SU-DHL-6 (cell line): Measurements from ENCODE around the gene PHLDB2.

ENCODE experiments used
- CTCF ChIP-seq: fragments of 200-600 bp; sonication (generic); IDR thresholded peaks from one replicate; pipeline ENCODE4 v1.5.1; 2017; ENCODE audit warnings: antibody characterized with exemption, mild to moderate bottlenecking, low read length, moderate library complexity; ENCODE audit not compliant: insufficient read depth, poor library complexity, severe bottlenecking
- EZH2phosphoT487 ChIP-seq: fragments of 200-600 bp; sonication (generic), shearing (Covaris generic); conservative IDR thresholded peaks from 2 replicates; pipeline ENCODE4 v1.6.1; 2018; ENCODE audit warnings: mild to moderate bottlenecking, antibody characterized with exemption, low read length, moderate library complexity, mixed read lengths

- TF ChIP-seq CTCF (no peak), EZH2phosphoT487 (no peak)
Observed at GRCh38 chr3:111993038-111993437, 134.0 kb downstream of the PHLDB2 start.
